ENCODE measurements around the gene CRY1. TPM values are rescaled to one million over a fixed set of nuclear protein-coding genes. Genes with fewer than 3 reads are reported as not detected.

Gene CRY1
- total RNA-seq, 1 donor from 2014 or later: 10.8 TPM

GRCh38 chr12:107131832-107132616 is 38.7 kb upstream of the CRY1 start:
- DNase-seq (ENCODE audit: low read depth) (peak; percentile 65), FAIRE-seq (no peak)
- Histone ChIP-seq H3K36me3 (ENCODE audit: control insufficient read depth, insufficient read depth, low read length) (no peaks in the 10 kb centered on the region), H3K27me3 (ENCODE audit: control insufficient read depth, insufficient read depth, low read length) (no peaks in the 10 kb centered on the region), H3K4me3 (ENCODE audit: low read depth, low read length) (no peak overlapping the region)
- peak; percentile 66 for TF ChIP-seq CTCF (IDR thresholded peaks at IDR 0.05; ENCODE audit: insufficient read depth, low read length, severe bottlenecking)

GRCh38 chr12:107130830-107131611 is 37.7 kb upstream of the CRY1 start:
- Histone ChIP-seq H3K4me3 (ENCODE audit: low read depth, low read length) (no peak overlapping the region), H3K27me3 (ENCODE audit: control insufficient read depth, insufficient read depth, low read length) (no peaks in the 10 kb centered on the region), H3K36me3 (ENCODE audit: control insufficient read depth, insufficient read depth, low read length) (no peaks in the 10 kb centered on the region)
- DNase-seq (ENCODE audit: low read depth) (no peak), FAIRE-seq (no peak)
- TF ChIP-seq CTCF (IDR thresholded peaks at IDR 0.05; ENCODE audit: insufficient read depth, low read length, severe bottlenecking): no peak

- Histone ChIP-seq H3K4me3 (ENCODE audit: low read depth, low read length) (no peak overlapping the region), H3K27me3 (ENCODE audit: control insufficient read depth, insufficient read depth, low read length) (no peaks in the 10 kb centered on the region), H3K36me3 (ENCODE audit: control insufficient read depth, insufficient read depth, low read length) (no peaks in the 10 kb centered on the region)
- no peak for TF ChIP-seq CTCF (IDR thresholded peaks at IDR 0.05; ENCODE audit: insufficient read depth, low read length, severe bottlenecking)
- FAIRE-seq (no peak), DNase-seq (ENCODE audit: low read depth) (no peak)
Measured at GRCh38 chr12:107129315-107129930, 36.1 kb upstream of the CRY1 start.

- DNase-seq (ENCODE audit: low read depth) (no peak), FAIRE-seq (no peak)
Measured at GRCh38 chr12:107127482-107128430, 34.4 kb upstream of the CRY1 start.

More at GRCh38 chr12:107127482-107128430, 34.4 kb upstream of the CRY1 start:
- Histone ChIP-seq H3K4me3 (ENCODE audit: low read depth, low read length) (no peak overlapping the region), H3K36me3 (ENCODE audit: control insufficient read depth, insufficient read depth, low read length) (no peaks in the 10 kb centered on the region), H3K27me3 (ENCODE audit: control insufficient read depth, insufficient read depth, low read length) (no peaks in the 10 kb centered on the region)
- TF ChIP-seq CTCF (IDR thresholded peaks at IDR 0.05; ENCODE audit: insufficient read depth, low read length, severe bottlenecking): no peak
